GM12878 (cell line): Measurements from ENCODE around the gene ECI1. TPM values are rescaled to one million over a fixed set of nuclear protein-coding genes. Genes with fewer than 3 reads are reported as not detected.

Experiments
- ATAC-seq: fragments of 200-7000 bp; cut with Tn5 transposase; 3 replicates; pipeline ENCODE4 v1.9.1; 2020; ENCODE audit warnings: mild to moderate bottlenecking, moderate library complexity
- BruUV-seq: library from RNA; stranded (reverse); fragments of 400-500 nt; replicated peaks from 2 replicates; lab custom pipeline; 2021; lab: Mats Ljungman, UMichigan
- CTCF ChIA-PET: fragments of 300-600 bp; sonication (Branson Sonifier 250); formaldehyde crosslinking; extraction: SDS; loops from one replicate; lab custom pipeline; 2021; ENCODE audit warnings: inconsistent platforms; lab: Yijun Ruan, JAX
- POLR2A ChIA-PET: fragments of 350-600 bp; formaldehyde crosslinking; extraction: SDS; loops from one replicate; lab custom pipeline; 2021; ENCODE audit warnings: inconsistent platforms; lab: Charles Lee
- RAD21 ChIA-PET: fragments of 300-600 bp; sonication (Branson Sonifier 250); formaldehyde crosslinking; loops from one replicate; lab custom pipeline; 2023; ENCODE audit warnings: antibody characterized with exemption; ENCODE audit not compliant: unreplicated experiment; lab: Charles Lee
- SMC1A ChIA-PET: fragments of 300-600 bp; sonication (Branson Sonifier 250); formaldehyde crosslinking; loops from one replicate; lab custom pipeline; 2023; ENCODE audit not compliant: unreplicated experiment, uncharacterized antibody; lab: Charles Lee
- DNase-seq: peaks from one replicate; pipeline ENCODE4 v3.0.0-alpha.2; 2011; ENCODE audit warnings: low read depth, low spot score
- FAIRE-seq: peaks from 3 replicates; lab custom pipeline; 2011; peaks lifted over from hg19 to GRCh38; lab: Jason Lieb, UNC
- H2AFZ ChIP-seq: 2 replicates; pipeline ENCODE4 v1.6.0; 2011; ENCODE audit warnings: low read depth, low read length, control low read depth; ENCODE audit not compliant: control insufficient read depth
- H3K27ac ChIP-seq: 2 replicates; pipeline ENCODE4 v1.5.1; 2011; ENCODE audit warnings: control low read depth; ENCODE audit not compliant: control insufficient read depth, insufficient read depth
- H3K27me3 ChIP-seq, 2 experiments: replicated peaks in 1 of 2; 2 replicates each; pipeline versions ENCODE4 v1.6.0 to v1.6.1; 2011; ENCODE audit warnings: low read length in 1 of 2; ENCODE audit not compliant: control insufficient read depth in 2 of 2, insufficient read depth in 2 of 2
- H3K36me3 ChIP-seq, 2 experiments: 2 replicates each; pipeline ENCODE4 v1.5.1; 2011; ENCODE audit warnings: low read length in 1 of 2; ENCODE audit not compliant: control insufficient read depth in 2 of 2, insufficient read depth in 2 of 2
- H3K4me1 ChIP-seq: 2 replicates; pipeline ENCODE4 v1.6.1; 2011; ENCODE audit warnings: mild to moderate bottlenecking, low read length, moderate library complexity, mixed read lengths; ENCODE audit not compliant: control insufficient read depth, insufficient read depth
- H3K4me2 ChIP-seq: 2 replicates; pipeline ENCODE4 v1.6.0; 2011; ENCODE audit warnings: control low read depth; ENCODE audit not compliant: control insufficient read depth, insufficient read depth
- H3K4me3 ChIP-seq: fragments of 200-600 bp; sonication (generic); 2 replicates; pipeline ENCODE4 v1.5.1; 2016
- H3K79me2 ChIP-seq: 2 replicates; pipeline ENCODE4 v1.6.0; 2011; ENCODE audit warnings: low read length; ENCODE audit not compliant: control insufficient read depth, insufficient read depth
- H3K9ac ChIP-seq: 2 replicates; pipeline ENCODE4 v1.8.0; 2011; ENCODE audit warnings: low read length, control low read depth, mixed read lengths; ENCODE audit not compliant: control insufficient read depth, insufficient read depth
- H3K9me3 ChIP-seq: replicated peaks from 3 replicates; pipeline ENCODE4 v1.5.1; 2011; ENCODE audit warnings: mild to moderate bottlenecking, low read length; ENCODE audit not compliant: control insufficient read depth, insufficient read depth
- H4K20me1 ChIP-seq: 2 replicates; pipeline ENCODE4 v1.6.0; 2011; ENCODE audit not compliant: control insufficient read depth, insufficient read depth
- CBFB ChIP-seq: IDR thresholded peaks from 2 replicates; pipeline ENCODE4 v1.6.1; 2016; ENCODE audit warnings: antibody characterized with exemption, low read depth
- CEBPB ChIP-seq, 2 experiments: fragments of 150-350 bp in 1 of 2; IDR thresholded peaks; 2 replicates each; pipeline ENCODE4 v1.6.1; 2012 to 2014; ENCODE audit warnings: low read depth in 2 of 2, low read length in 2 of 2, borderline replicate concordance in 1 of 2, inconsistent platforms in 1 of 2
- CHD2 ChIP-seq: IDR thresholded peaks from 2 replicates; pipeline ENCODE4 v1.6.1; 2011; ENCODE audit warnings: low read depth, low read length, improper control_type of control experiment, borderline replicate concordance
- GABPA ChIP-seq: IDR thresholded peaks from 2 replicates; pipeline ENCODE4 v1.6.1; 2014; ENCODE audit warnings: antibody characterized with exemption, low read depth, mild to moderate bottlenecking, inconsistent platforms
- JUNB ChIP-seq: IDR thresholded peaks from 2 replicates; pipeline ENCODE4 v1.6.1; 2016; ENCODE audit warnings: antibody characterized with exemption, mild to moderate bottlenecking
- JUND ChIP-seq: IDR thresholded peaks from 2 replicates; pipeline ENCODE4 v1.6.1; 2012; ENCODE audit warnings: low read depth, mild to moderate bottlenecking, low read length, improper control_type of control experiment, moderate library complexity
- MTA2 ChIP-seq: fragments of 450-650 bp; IDR thresholded peaks from 2 replicates; pipeline ENCODE4 v1.6.1; 2016; ENCODE audit warnings: low read depth, mild to moderate bottlenecking, moderate library complexity
- MTA3 ChIP-seq: IDR thresholded peaks from 2 replicates; pipeline ENCODE4 v1.6.1; 2012; ENCODE audit warnings: low read length, inconsistent platforms, borderline replicate concordance
- NBN ChIP-seq: fragments of 450-650 bp; IDR thresholded peaks from 2 replicates; pipeline ENCODE4 v1.6.1; 2016
- POLR2A ChIP-seq: IDR thresholded peaks from 2 replicates; pipeline ENCODE4 v1.6.1; 2011; ENCODE audit warnings: low read depth, mild to moderate bottlenecking, low read length
- POLR2AphosphoS2 ChIP-seq: IDR thresholded peaks from 2 replicates; pipeline ENCODE4 v1.6.1; 2011; ENCODE audit warnings: low read depth, mild to moderate bottlenecking, low read length, improper control_type of control experiment, moderate library complexity
- RFX5 ChIP-seq: IDR thresholded peaks from 2 replicates; pipeline ENCODE4 v1.6.1; 2011; ENCODE audit warnings: low read depth, low read length, improper control_type of control experiment
- RUNX3 ChIP-seq: IDR thresholded peaks from 2 replicates; pipeline ENCODE4 v1.6.1; 2012; ENCODE audit warnings: low read length, inconsistent platforms
- SMAD1 ChIP-seq: fragments of 450-650 bp; IDR thresholded peaks from 2 replicates; pipeline ENCODE4 v1.6.1; 2018; ENCODE audit warnings: mild to moderate bottlenecking, low read depth; ENCODE audit not compliant: partially characterized antibody
- STAT3 ChIP-seq: IDR thresholded peaks from 2 replicates; pipeline ENCODE4 v1.6.1; 2011; ENCODE audit warnings: low read depth, low read length, improper control_type of control experiment
- ZNF384 ChIP-seq: IDR thresholded peaks from 2 replicates; pipeline ENCODE4 v1.6.1; 2012; ENCODE audit warnings: low read depth, mild to moderate bottlenecking, low read length, improper control_type of control experiment, borderline replicate concordance
- ZNF687 ChIP-seq: fragments of 450-650 bp; IDR thresholded peaks from 2 replicates; pipeline ENCODE4 v1.6.1; 2017; ENCODE audit warnings: mild to moderate bottlenecking, moderate library complexity
- ZSCAN29 ChIP-seq: fragments of 450-650 bp; IDR thresholded peaks from 2 replicates; pipeline ENCODE4 v1.6.1; 2017; ENCODE audit warnings: mild to moderate bottlenecking, moderate library complexity
- WGBS: methylation state at CpG from one replicate; pipeline ENCODE4 v1.1.6; 2016; ENCODE audit warnings: low lambda C conversion rate; ENCODE audit not compliant: insufficient replicate concordance, insufficient coverage; ENCODE audit errors: missing lambda C conversion rate; 5-methylcytosine and 5-hydroxymethylcytosine counted together
- in situ Hi-C: fragments of 300-500 bp; cut with MboI; formaldehyde crosslinking; loops from 9 replicates; pipeline ENCODE4 v1.14.3; 2018; ENCODE audit warnings: mixed read lengths
- intact Hi-C: fragments of 100-400 bp; cut with micrococcal nuclease; formaldehyde crosslinking; loops from one replicate; pipeline ENCODE4 v1.14.2; 2022; ENCODE audit not compliant: unreplicated experiment
- polyA plus RNA-seq, 11 experiments: library from polyadenylated mRNA; depleted of rRNA in 4 of 11; unstranded in 6 of 11; stranded (reverse) in 5 of 11; fragments of >200 nt; fragmentation: Nextera tagmentation in 4 of 11; fragmentation: Illumina TruSeq in 1 of 11; extraction: Ambion mirVana in 4 of 11; extraction: Trizol in 1 of 11; gene quantifications; 1 replicate in 1 of 11; 2 replicates in 10 of 11; pipeline versions ENCODE4 v1.2.1 to v1.2.3, GENCODE V29; 2011 to 2016; ENCODE audit warnings: inconsistent platforms in 2 of 11, missing spikeins in 2 of 11, low read depth in 1 of 11
- total RNA-seq, 4 experiments: library from RNA; depleted of rRNA in 3 of 4; stranded (reverse); fragments of >200 nt in 3 of 4; fragmentation: Illumina TruSeq in 1 of 4; extraction: Trizol in 1 of 4; gene quantifications; 2 replicates each; pipeline versions ENCODE4 v1.2.1 to v1.2.3, GENCODE V29; 2013 to 2021
- TF ChIP-seq, protein P1 (sequence below): fragments of 450-650 bp; formaldehyde crosslinking; IDR thresholded peaks from 2 replicates; pipeline ENCODE4 v1.4.0; 2022; ENCODE audit warnings: mild to moderate bottlenecking, moderate library complexity

Gene ECI1
- total and polyA plus RNA-seq, 10 of the 15 experiments (the other 5 are each of a cell fraction or from before 2014, with no cell fraction given), result 2.2 to 82.1 (median 24.8) TPM

DNA sequence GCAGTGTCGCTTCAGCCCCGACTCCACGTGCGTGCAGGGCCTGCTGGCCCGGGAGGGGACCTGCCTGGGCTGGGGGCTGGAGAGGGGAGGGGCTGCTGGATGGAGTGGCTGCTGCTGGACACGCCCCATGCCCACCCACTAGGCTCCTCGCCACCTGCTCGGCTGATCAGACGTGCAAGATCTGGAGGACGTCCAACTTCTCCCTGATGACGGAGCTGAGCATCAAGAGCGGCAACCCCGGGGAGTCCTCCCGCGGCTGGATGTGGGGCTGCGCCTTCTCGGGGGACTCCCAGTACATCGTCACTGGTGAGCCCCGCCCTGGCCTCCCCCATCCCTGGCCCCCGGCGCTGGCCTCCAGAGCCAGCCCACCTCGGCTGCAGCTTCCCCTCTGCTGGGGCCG lies 43.1 kb downstream of the ECI1 start:
- no TSS peak for BruUV-seq
- ChIA-PET CTCF (no interaction called here), RAD21 (no interaction called here), POLR2A (no interaction called here), SMC1A (no interaction called here)
- no peak for TF ChIP-seq GABPA
- TF ChIP-seq ZNF384, result no peak
- TF ChIP-seq MTA2, result no peak
- no peak for TF ChIP-seq POLR2AphosphoS2
- no peak for TF ChIP-seq CBFB
- TF ChIP-seq NBN, result no peak
- TF ChIP-seq SMAD1, result no peak
- no peak for TF ChIP-seq ZSCAN29
- no peak for TF ChIP-seq POLR2A
- no peak for TF ChIP-seq CHD2
- TF ChIP-seq STAT3, result no peak
- TF ChIP-seq MTA3, result no peak
- TF ChIP-seq RUNX3, result no peak
- no peak for TF ChIP-seq ZNF687
- no peak for TF ChIP-seq RFX5
- no peak for TF ChIP-seq JUNB
- no peak for TF ChIP-seq JUND
- TF ChIP-seq, protein P1, sequence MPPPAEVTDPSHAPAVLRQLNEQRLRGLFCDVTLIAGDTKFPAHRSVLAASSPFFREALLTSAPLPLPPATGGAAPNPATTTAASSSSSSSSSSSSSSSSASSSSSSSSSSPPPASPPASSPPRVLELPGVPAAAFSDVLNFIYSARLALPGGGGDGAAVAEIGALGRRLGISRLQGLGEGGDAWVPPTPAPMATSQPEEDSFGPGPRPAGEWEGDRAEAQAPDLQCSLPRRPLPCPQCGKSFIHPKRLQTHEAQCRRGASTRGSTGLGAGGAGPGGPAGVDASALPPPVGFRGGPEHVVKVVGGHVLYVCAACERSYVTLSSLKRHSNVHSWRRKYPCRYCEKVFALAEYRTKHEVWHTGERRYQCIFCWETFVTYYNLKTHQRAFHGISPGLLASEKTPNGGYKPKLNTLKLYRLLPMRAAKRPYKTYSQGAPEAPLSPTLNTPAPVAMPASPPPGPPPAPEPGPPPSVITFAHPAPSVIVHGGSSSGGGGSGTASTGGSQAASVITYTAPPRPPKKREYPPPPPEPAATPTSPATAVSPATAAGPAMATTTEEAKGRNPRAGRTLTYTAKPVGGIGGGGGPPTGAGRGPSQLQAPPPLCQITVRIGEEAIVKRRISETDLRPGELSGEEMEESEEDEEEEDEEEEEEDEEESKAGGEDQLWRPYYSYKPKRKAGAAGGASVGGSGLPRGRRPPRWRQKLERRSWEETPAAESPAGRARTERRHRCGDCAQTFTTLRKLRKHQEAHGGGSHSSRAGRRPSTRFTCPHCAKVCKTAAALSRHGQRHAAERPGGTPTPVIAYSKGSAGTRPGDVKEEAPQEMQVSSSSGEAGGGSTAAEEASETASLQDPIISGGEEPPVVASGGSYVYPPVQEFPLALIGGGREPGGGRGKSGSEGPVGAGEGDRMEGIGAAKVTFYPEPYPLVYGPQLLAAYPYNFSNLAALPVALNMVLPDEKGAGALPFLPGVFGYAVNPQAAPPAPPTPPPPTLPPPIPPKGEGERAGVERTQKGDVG (CRISPR knock-in tag), result no peak
- TF ChIP-seq CEBPB (IDR thresholded peaks at IDR 0.05; ENCODE audit: borderline replicate concordance in 1 of 2, low read depth in 2 of 2, low read length in 2 of 2), result no peak
- H3K27ac ChIP-seq, result no peak overlapping the region
- FAIRE-seq, result no peak
- H2AFZ ChIP-seq, result no peak overlapping the region
- in situ Hi-C loops (no loop called here), intact Hi-C loops (loop anchor here (5.0 kb wide), 1 partner anchor 44 kb away; the partner anchor contains the start of gene ECI1)
- DNase-seq, result no peak
- no peak overlapping the region for H3K4me3 ChIP-seq
- H3K9me3 ChIP-seq, result no peaks in the 10 kb centered on the region
- H3K4me1 ChIP-seq, result peaks cover 6% of the 10 kb centered on the region; the same call in 1 of the 2 replicates
- no peak overlapping the region for H3K9ac ChIP-seq
- ATAC-seq, result no peak
- no peak overlapping the region for H3K4me2 ChIP-seq
- WGBS, result 96% methylated on average over 22 of the region's 23 CpGs
- peaks cover 24% of the 10 kb centered on the region for H3K79me2 ChIP-seq
- H4K20me1 ChIP-seq, result no peaks in the 10 kb centered on the region
- H3K36me3 ChIP-seq, result peaks cover 8 to 19% of the 10 kb centered on the region in 2 experiments; a peak in 3 of 4 replicates
- H3K27me3 ChIP-seq, result no peaks in the 10 kb centered on the region
